Measurements from ENCODE around the gene PHLDA2.

DNA sequence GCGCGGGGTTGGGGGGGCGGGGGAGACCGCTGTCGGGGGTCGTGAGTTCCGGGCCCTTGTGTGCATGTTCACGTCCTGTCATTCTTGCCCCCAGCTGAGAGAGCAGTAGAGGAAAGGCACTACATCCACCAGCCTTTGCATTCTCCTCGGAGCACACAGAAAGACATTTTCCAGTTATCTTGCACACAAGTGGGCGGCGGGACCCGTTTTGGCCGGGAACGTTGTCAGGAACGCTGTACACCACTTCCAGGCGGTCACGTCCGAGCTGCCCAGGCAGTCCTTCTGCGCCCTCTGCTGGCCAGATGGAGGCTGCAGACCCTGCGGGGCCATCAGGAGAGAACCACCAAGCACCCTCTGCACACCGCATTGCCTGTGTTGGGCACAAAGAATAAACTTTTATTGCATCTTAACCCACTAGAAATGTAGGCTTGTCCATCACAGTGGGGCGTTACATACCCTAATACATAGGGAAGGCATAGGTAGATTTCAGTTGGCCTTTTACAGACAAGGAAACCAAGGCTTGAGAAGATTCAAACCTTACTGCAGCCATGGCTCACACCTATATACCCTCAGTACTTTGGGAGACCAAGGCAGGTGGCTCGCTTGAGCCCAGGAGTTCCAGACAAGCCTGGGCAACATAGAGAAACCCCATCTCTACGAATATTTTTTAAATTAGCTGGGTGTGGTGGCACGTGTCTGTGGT, 40.8 kb downstream of the PHLDA2 start:
- TF ChIP-seq, protein P1, sequence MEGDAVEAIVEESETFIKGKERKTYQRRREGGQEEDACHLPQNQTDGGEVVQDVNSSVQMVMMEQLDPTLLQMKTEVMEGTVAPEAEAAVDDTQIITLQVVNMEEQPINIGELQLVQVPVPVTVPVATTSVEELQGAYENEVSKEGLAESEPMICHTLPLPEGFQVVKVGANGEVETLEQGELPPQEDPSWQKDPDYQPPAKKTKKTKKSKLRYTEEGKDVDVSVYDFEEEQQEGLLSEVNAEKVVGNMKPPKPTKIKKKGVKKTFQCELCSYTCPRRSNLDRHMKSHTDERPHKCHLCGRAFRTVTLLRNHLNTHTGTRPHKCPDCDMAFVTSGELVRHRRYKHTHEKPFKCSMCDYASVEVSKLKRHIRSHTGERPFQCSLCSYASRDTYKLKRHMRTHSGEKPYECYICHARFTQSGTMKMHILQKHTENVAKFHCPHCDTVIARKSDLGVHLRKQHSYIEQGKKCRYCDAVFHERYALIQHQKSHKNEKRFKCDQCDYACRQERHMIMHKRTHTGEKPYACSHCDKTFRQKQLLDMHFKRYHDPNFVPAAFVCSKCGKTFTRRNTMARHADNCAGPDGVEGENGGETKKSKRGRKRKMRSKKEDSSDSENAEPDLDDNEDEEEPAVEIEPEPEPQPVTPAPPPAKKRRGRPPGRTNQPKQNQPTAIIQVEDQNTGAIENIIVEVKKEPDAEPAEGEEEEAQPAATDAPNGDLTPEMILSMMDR (IDR thresholded peaks at IDR 0.05), result peak; percentile 94 to 98 (median 97)
- TF ChIP-seq EP300 (IDR thresholded peaks at IDR 0.05) (no peak), POLR2AphosphoS5 (IDR thresholded peaks at IDR 0.05) (no peak), POLR2A (IDR thresholded peaks at IDR 0.05) (no peak)

All from upper lobe of left lung (tissue), 4 donors.